Upper lobe of right lung (tissue), 1 donor: Measurements from ENCODE around the gene ABHD12. TPM values are rescaled to one million over a fixed set of nuclear protein-coding genes. Genes with fewer than 3 reads are reported as not detected.
A peak's percentile ranks its signal among the peaks of the same experiment; 100 is the strongest.

Experiments used
- ATAC-seq: fragments of 200-7000 bp; cut with Tn5 transposase; one replicate; pipeline ENCODE4 v1.9.1; 2020; ENCODE audit warnings: mild to moderate bottlenecking, moderate library complexity
- DNase-seq: peaks from one replicate; pipeline ENCODE4 v3.0.0-alpha.2; 2020
- H3K27ac ChIP-seq: fragments of 200-600 bp; one replicate; pipeline ENCODE4 v1.8.0; 2022
- H3K27me3 ChIP-seq: fragments of 200-600 bp; one replicate; pipeline ENCODE4 v1.8.0; 2022; ENCODE audit warnings: mild to moderate bottlenecking
- H3K36me3 ChIP-seq: fragments of 200-600 bp; one replicate; pipeline ENCODE4 v1.8.0; 2022
- H3K4me1 ChIP-seq: fragments of 200-600 bp; one replicate; pipeline ENCODE4 v1.8.0; 2022
- H3K4me3 ChIP-seq: fragments of 200-600 bp; one replicate; pipeline ENCODE4 v1.8.0; 2022; ENCODE audit warnings: mild to moderate bottlenecking
- H3K9me3 ChIP-seq: fragments of 200-600 bp; one replicate; pipeline ENCODE4 v1.8.0; 2022
- intact Hi-C: fragments of 100-400 bp; cut with DNase I; formaldehyde crosslinking; loops from one replicate; pipeline ENCODE4 v1.11.0; 2022
- total RNA-seq: library from RNA; stranded (reverse); fragmentation: NEBNext Ultra II Directional; extraction: Animal tissue kit (Norgen Biotek cat#: 25700); gene quantifications from one replicate; pipeline ENCODE4 v1.2.1, GENCODE V29; 2021
- TF ChIP-seq, protein P1 (sequence below): fragments of 200-600 bp; IDR thresholded peaks from one replicate; pipeline ENCODE4 v1.8.0; 2022; ENCODE audit warnings: antibody characterized with exemption
- donor health status: DM: no; HTN: yes; CAD: no; lungs with severe emphysema.

ABHD12 gene
- total RNA-seq, 1 donor from 2014 or later = 45.2 TPM

- H3K27ac ChIP-seq = no peak overlapping the region
Observed at GRCh38 chr20:25323496-25324246, 67.0 kb downstream of the ABHD12 start.

DNA sequence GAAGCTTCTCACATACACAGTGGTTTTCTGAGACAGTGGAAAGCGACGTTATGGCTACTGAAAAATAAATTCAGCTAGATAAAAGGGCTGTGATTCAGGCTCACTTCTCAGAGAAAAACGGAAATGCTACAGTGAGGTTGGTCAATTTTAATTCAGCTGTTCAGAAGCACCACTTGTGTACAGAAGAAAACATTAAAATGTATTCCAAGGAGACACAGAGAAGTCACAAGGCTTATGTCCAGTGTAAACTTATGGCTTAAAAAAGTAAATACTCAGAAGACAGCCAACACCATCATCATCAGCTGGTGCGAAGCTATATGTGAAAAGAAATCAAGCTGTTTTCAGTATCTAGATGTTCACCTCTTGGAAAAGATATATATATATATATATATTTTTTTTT is 68.6 kb downstream of the ABHD12 start:
- intact Hi-C loops = no loop called here
- Histone ChIP-seq H3K27me3 (no peaks in the 10 kb centered on the region), H3K9me3 (no peaks in the 10 kb centered on the region), H3K4me3 (no peak overlapping the region), H3K36me3 (peaks cover 11% of the 10 kb centered on the region), H3K27ac (no peak overlapping the region), H3K4me1 (peaks cover 9% of the 10 kb centered on the region)
- no peak for ATAC-seq
- DNase-seq = no peak
- TF ChIP-seq, protein P1, sequence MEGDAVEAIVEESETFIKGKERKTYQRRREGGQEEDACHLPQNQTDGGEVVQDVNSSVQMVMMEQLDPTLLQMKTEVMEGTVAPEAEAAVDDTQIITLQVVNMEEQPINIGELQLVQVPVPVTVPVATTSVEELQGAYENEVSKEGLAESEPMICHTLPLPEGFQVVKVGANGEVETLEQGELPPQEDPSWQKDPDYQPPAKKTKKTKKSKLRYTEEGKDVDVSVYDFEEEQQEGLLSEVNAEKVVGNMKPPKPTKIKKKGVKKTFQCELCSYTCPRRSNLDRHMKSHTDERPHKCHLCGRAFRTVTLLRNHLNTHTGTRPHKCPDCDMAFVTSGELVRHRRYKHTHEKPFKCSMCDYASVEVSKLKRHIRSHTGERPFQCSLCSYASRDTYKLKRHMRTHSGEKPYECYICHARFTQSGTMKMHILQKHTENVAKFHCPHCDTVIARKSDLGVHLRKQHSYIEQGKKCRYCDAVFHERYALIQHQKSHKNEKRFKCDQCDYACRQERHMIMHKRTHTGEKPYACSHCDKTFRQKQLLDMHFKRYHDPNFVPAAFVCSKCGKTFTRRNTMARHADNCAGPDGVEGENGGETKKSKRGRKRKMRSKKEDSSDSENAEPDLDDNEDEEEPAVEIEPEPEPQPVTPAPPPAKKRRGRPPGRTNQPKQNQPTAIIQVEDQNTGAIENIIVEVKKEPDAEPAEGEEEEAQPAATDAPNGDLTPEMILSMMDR = no peak

More at GRCh38 chr20:25323496-25324246, 67.0 kb downstream of the ABHD12 start:
- no peaks in the 10 kb centered on the region for H3K27me3 ChIP-seq
- no peak overlapping the region for H3K4me3 ChIP-seq
- intact Hi-C loops = no loop called here
- peaks cover 9% of the 10 kb centered on the region for H3K4me1 ChIP-seq
- H3K36me3 ChIP-seq = peaks cover 11% of the 10 kb centered on the region
- ATAC-seq = no peak
- no peak for DNase-seq
- TF ChIP-seq, protein P1 = no peak
- H3K9me3 ChIP-seq = no peaks in the 10 kb centered on the region

GRCh38 chr20:25321262-25321831 is 69.3 kb downstream of the ABHD12 start:
- Histone ChIP-seq H3K9me3 (no peaks in the 10 kb centered on the region), H3K27me3 (no peaks in the 10 kb centered on the region), H3K4me1 (peaks cover 9% of the 10 kb centered on the region), H3K27ac (no peak overlapping the region), H3K36me3 (peaks cover 11% of the 10 kb centered on the region), H3K4me3 (no peak overlapping the region)
- DNase-seq (no peak), ATAC-seq (no peak)
- TF ChIP-seq, protein P1 = no peak
- intact Hi-C loops = no loop called here

- TF ChIP-seq, protein P1 = no peak
- Histone ChIP-seq H3K27ac (no peak overlapping the region), H3K36me3 (peaks cover 11% of the 10 kb centered on the region), H3K4me1 (peaks cover 7% of the 10 kb centered on the region), H3K27me3 (no peaks in the 10 kb centered on the region), H3K4me3 (no peak overlapping the region), H3K9me3 (no peaks in the 10 kb centered on the region)
- intact Hi-C loops = no loop called here
- DNase-seq (peak; percentile 43), ATAC-seq (no peak)
Observed at GRCh38 chr20:25320035-25320800, 70.4 kb downstream of the ABHD12 start.

DNA sequence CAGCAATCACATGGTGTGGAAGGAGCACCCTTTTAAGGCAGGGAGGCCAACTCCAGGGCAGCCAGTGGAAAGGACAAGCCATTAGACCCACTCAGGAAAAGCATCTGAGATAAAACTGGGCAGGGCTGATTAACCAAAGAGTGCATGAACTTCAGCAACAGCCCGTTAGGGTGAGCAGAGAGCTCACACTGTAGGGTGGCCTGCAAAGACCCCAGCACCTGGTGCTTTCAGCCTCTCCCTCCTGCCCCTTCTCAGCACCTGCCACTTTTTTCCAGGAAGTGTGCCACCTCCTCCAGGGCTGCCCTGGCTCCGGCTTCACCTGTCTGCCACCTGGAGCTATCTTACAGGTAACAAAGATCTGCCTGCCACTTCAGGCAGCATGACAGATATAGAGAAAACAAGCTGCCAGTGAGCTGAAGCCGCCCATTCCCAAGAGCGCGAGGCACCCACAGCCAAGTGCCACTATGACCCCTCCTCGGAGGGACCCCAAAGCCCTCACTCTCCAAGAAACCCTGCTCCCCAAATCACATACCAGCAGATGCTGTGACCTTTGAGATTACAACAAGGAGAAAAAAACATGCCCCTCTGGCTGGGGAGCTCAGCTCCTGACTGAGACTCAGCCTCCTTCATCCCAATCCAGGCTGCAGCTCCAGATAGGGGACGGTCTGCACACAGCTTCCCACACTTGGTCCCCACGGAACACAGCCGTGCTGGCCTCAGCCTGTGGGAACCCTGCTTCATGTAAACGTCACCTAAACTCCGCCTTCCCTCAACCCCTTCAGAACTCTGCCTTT is 71.2 kb downstream of the ABHD12 start:
- no peak for DNase-seq
- intact Hi-C loops = no loop called here
- H3K27me3 ChIP-seq = no peaks in the 10 kb centered on the region
- peak overlapping the region; percentile 65 for H3K27ac ChIP-seq
- TF ChIP-seq, protein P1 = no peak
- ATAC-seq = no peak
- no peaks in the 10 kb centered on the region for H3K9me3 ChIP-seq
- H3K4me3 ChIP-seq = no peak overlapping the region
- H3K36me3 ChIP-seq = peaks cover 11% of the 10 kb centered on the region
- peaks cover 3% of the 10 kb centered on the region for H3K4me1 ChIP-seq
